Right lobe of liver (tissue), 4 donors: ENCODE results near the gene EML4.

Experiments used
- CTCF ChIP-seq, 4 donors: fragments of 200-600 bp in 3 of 4; fragments of 450-650 bp in 1 of 4; IDR thresholded peaks; one replicate each; pipeline versions ENCODE4 v1.5.1 to v1.8.0; 2016 to 2022; ENCODE audit warnings: antibody characterized with exemption in 4 of 4, mild to moderate bottlenecking in 2 of 4
- POLR2A ChIP-seq: fragments of 450-650 bp; IDR thresholded peaks from one replicate; pipeline ENCODE4 v1.6.1; 2017; ENCODE audit warnings: antibody characterized with exemption, mild to moderate bottlenecking
- donor health status: DM: no; HTN: no; CAD: no.
- donor health status: DM: no; HTN: no; CAD: no.
- donor health status: DM: no; HTN: yes; CAD: no.

DNA sequence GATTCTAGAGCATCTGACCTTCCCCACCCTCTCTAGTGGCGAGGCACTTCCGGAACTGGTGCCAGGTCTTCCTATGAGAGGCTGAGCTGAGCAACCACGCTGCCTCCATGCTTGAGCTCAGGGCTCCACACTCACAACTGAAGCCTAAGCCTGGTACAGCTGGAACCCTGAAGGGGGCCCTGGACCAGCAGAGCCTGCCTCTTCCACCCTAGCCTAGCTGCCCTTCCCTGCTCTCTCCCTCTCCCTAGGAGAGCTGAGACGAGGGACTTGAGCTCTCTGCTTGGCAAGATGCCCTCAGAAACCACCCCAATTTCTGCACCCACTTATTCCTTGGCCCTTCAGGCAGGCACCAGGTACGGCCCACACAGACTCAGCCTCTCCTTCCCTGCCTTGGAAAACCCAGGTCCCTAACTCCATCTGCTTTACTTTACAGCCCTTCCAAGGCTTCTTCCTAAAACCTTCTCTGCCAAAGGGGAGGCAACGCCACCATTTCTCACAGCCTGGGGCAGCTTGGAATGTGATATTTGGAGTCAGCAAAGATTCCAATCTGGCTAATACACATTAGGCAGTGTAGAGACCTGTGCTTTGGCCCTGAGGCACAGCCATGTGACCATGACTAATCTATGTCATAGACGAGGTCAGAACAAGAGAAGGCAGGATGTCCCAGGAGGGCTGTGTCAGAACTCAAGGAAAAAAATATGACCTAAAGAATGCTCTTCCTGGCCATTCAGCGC, 173.1 kb downstream of the EML4 start:
- TF ChIP-seq CTCF (IDR thresholded peaks at IDR 0.05) (no peak), POLR2A (no peak)
